GM12801 (cell line): Measurements from ENCODE around the gene SRRM4.

ENCODE experiments used
- CTCF ChIP-seq: IDR thresholded peaks from one replicate; pipeline ENCODE4 v1.5.1; 2011; ENCODE audit warnings: control low read depth; ENCODE audit not compliant: insufficient read length; ENCODE audit errors: extremely low read depth

The SRRM4 gene

GRCh38 chr12:119052001-119052400 lies 70.7 kb downstream of the SRRM4 start:
- no peak for TF ChIP-seq CTCF

- no peak for TF ChIP-seq CTCF
These were observed 74.6 kb downstream of the SRRM4 start for GRCh38 chr12:119055977-119056376.

GRCh38 chr12:119060847-119061796 lies 79.8 kb downstream of the SRRM4 start:
- TF ChIP-seq CTCF: no peak

- TF ChIP-seq CTCF: no peak
These were observed 87.0 kb downstream of the SRRM4 start for GRCh38 chr12:119068129-119068856.

GRCh38 chr12:119069147-119069642 lies 87.9 kb downstream of the SRRM4 start:
- no peak for TF ChIP-seq CTCF

- TF ChIP-seq CTCF: no peak
These were observed 89.8 kb downstream of the SRRM4 start for GRCh38 chr12:119071176-119071575.

GRCh38 chr12:119071638-119072231 lies 90.4 kb downstream of the SRRM4 start:
- TF ChIP-seq CTCF: no peak
